Transverse colon (tissue), 4 donors: ENCODE data around the gene RBM8A. TPM values are rescaled to one million over a fixed set of nuclear protein-coding genes. Genes with fewer than 3 reads are reported as not detected.

Source experiments
- DNase-seq: peaks from one replicate; pipeline ENCODE4 v3.0.0-alpha.2; 2019
- H3K27ac ChIP-seq, 4 donors: fragments of 200-600 bp; sonication (generic); 2 replicates each; pipeline ENCODE4 v1.5.1; 2016 to 2018; ENCODE audit warnings: inconsistent platforms in 4 of 4
- H3K27me3 ChIP-seq: fragments of 200-600 bp; sonication (generic); 2 replicates; pipeline ENCODE4 v1.5.1; 2017; ENCODE audit warnings: inconsistent platforms
- H3K36me3 ChIP-seq, 4 donors: fragments of 200-600 bp; sonication (generic); 2 replicates each; pipeline ENCODE4 v1.5.1; 2017 to 2019; ENCODE audit warnings: inconsistent platforms in 4 of 4
- H3K4me1 ChIP-seq, 4 donors: fragments of 200-600 bp; sonication (generic); 2 replicates each; pipeline ENCODE4 v1.5.1; 2017 to 2020; ENCODE audit warnings: inconsistent platforms in 4 of 4
- H3K4me3 ChIP-seq, 4 donors: fragments of 200-600 bp; sonication (generic); 1 replicate in 1 of 4; 2 replicates in 3 of 4; pipeline versions ENCODE4 v1.5.1 to v1.6.1; 2017 to 2019; ENCODE audit warnings: inconsistent platforms in 4 of 4
- H3K9me3 ChIP-seq, 2 donors: fragments of 200-600 bp; sonication (generic); 2 replicates each; pipeline ENCODE4 v1.5.1; 2017 to 2019; ENCODE audit warnings: inconsistent platforms in 2 of 2
- EP300 ChIP-seq: sonication (generic); formaldehyde crosslinking; IDR thresholded peaks from one replicate; pipeline ENCODE4 v1.6.1; 2017; ENCODE audit warnings: antibody characterized with exemption, low read depth
- POLR2A ChIP-seq: fragments of 450-650 bp; IDR thresholded peaks from one replicate; pipeline ENCODE4 v1.6.1; 2016; ENCODE audit warnings: antibody characterized with exemption, mild to moderate bottlenecking, moderate library complexity
- POLR2AphosphoS5 ChIP-seq, 3 donors: sonication (generic); formaldehyde crosslinking; IDR thresholded peaks; one replicate each; pipeline ENCODE4 v1.6.1; 2016; ENCODE audit warnings: antibody characterized with exemption in 3 of 3
- WGBS, 2 donors: methylation state at CpG; one replicate each; pipeline ENCODE4 v1.1.5; 2018; ENCODE audit warnings: low coverage in 1 of 2; 5-methylcytosine and 5-hydroxymethylcytosine counted together
- in situ Hi-C, 4 donors: fragments of 200-750 bp; cut with MboI; loops; one replicate each; pipeline versions ENCODE4 v1.15.0 to v1.15.1; 2017; ENCODE audit warnings: low sequenced_read_pairs in 3 of 4, low pct_ligation_motif_present in 1 of 4, low pct_unique_long_range_greater_than_20kb in 1 of 4
- intact Hi-C: fragments of 100-400 bp; cut with DNase I; formaldehyde crosslinking; loops from one replicate; pipeline ENCODE4 v1.15.1; 2023; ENCODE audit warnings: low total_unique reads
- total RNA-seq, 4 donors: library from RNA; depleted of rRNA; stranded (reverse); fragments of >200 nt; gene quantifications; one replicate each; pipeline ENCODE4 v1.1.0, GENCODE V29; 2016
- TF ChIP-seq, protein P1 (sequence below), 5 experiments: fragments of 200-600 bp in 3 of 5; fragments of 450-650 bp in 2 of 5; sonication (generic) in 3 of 5; IDR thresholded peaks; 1 replicate in 2 of 5; 2 replicates in 3 of 5; pipeline ENCODE4 v1.5.1; 2016 to 2017; ENCODE audit warnings: antibody characterized with exemption in 5 of 5, inconsistent platforms in 3 of 5, mild to moderate bottlenecking in 2 of 5, moderate library complexity in 1 of 5

RBM8A gene
- total RNA-seq, 4 donors from 2014 or later = 23.6 to 122 (median 99.1) TPM

- Histone ChIP-seq H3K27ac (no peak overlapping the region), H3K4me1 (peaks cover 0 to 5% (median 0%) of the 10 kb centered on the region in 4 donors), H3K27me3 (no peaks in the 10 kb centered on the region), H3K9me3 (no peaks in the 10 kb centered on the region), H3K36me3 (peaks cover 0 to 17% (median 7%) of the 10 kb centered on the region in 4 donors), H3K4me3 (no peak overlapping the region)
- no peak for DNase-seq
- in situ Hi-C loops = no loop called here
- 71 to 82% methylated on average over 5 to 10 of the region's 10 CpGs for whole genome bisulfite sequencing, 2 donors
- TF ChIP-seq POLR2A (no peak), EP300 (no peak), POLR2AphosphoS5 (IDR thresholded peaks at IDR 0.05) (no peak)
- TF ChIP-seq, protein P1, sequence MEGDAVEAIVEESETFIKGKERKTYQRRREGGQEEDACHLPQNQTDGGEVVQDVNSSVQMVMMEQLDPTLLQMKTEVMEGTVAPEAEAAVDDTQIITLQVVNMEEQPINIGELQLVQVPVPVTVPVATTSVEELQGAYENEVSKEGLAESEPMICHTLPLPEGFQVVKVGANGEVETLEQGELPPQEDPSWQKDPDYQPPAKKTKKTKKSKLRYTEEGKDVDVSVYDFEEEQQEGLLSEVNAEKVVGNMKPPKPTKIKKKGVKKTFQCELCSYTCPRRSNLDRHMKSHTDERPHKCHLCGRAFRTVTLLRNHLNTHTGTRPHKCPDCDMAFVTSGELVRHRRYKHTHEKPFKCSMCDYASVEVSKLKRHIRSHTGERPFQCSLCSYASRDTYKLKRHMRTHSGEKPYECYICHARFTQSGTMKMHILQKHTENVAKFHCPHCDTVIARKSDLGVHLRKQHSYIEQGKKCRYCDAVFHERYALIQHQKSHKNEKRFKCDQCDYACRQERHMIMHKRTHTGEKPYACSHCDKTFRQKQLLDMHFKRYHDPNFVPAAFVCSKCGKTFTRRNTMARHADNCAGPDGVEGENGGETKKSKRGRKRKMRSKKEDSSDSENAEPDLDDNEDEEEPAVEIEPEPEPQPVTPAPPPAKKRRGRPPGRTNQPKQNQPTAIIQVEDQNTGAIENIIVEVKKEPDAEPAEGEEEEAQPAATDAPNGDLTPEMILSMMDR (IDR thresholded peaks at IDR 0.05) = no peak
- intact Hi-C loops = no loop called here
Observed at GRCh38 chr1:145906954-145907753, 20.1 kb downstream of the RBM8A start.

- in situ Hi-C loops (no loop called here), intact Hi-C loops (no loop called here)
- Histone ChIP-seq H3K4me1 (no peaks in the 10 kb centered on the region), H3K27ac (no peak overlapping the region), H3K27me3 (no peaks in the 10 kb centered on the region), H3K9me3 (no peaks in the 10 kb centered on the region), H3K4me3 (no peak overlapping the region), H3K36me3 (no peaks in the 10 kb centered on the region)
- no peak for DNase-seq
- no peak for TF ChIP-seq POLR2A
- TF ChIP-seq EP300 = no peak
- WGBS, 2 donors = 73 to 89% methylated on average over 3 to 12 of the region's 12 CpGs
Observed at GRCh38 chr1:145901312-145902021, 25.8 kb downstream of the RBM8A start.

DNA sequence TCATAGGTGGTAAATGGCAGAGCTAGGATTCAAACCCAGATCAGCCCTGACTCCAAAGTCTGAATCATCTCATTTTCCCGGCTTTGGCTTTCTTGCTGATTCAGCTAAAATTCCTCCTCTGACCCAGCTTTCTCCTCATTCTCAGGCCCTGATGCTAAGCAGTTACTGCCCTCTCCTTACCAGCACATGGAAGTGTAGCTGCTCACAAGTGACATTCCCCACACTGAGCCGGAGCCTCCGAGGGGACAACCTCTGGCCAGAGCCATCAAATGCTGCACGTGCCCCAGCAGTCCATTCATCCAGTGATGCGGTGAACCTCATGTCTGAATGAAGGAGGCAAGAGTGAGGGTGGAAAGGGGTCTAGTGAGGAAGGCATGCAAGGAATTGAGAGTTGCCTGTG is 28.5 kb downstream of the RBM8A start:
- Histone ChIP-seq H3K4me1 (no peaks in the 10 kb centered on the region), H3K36me3 (no peaks in the 10 kb centered on the region), H3K27me3 (no peaks in the 10 kb centered on the region), H3K9me3 (no peaks in the 10 kb centered on the region), H3K4me3 (no peak overlapping the region), H3K27ac (no peak overlapping the region)
- in situ Hi-C loops (loop anchor here in 1 of 4 donors (25.0 kb wide), 1 partner anchor 114 kb away; the partner anchor contains the start of gene HJV), intact Hi-C loops (no loop called here)
- DNase-seq = no peak
- WGBS, 2 donors = 88% methylated on average over 5 of the region's 5 CpGs; no CpG with 5 or more reads in 1 of the 2 donors
- TF ChIP-seq, protein P1 (IDR thresholded peaks at IDR 0.05) = no peak
- TF ChIP-seq EP300 = no peak
- no peak for TF ChIP-seq POLR2A
- no peak for TF ChIP-seq POLR2AphosphoS5 (IDR thresholded peaks at IDR 0.05)

DNA sequence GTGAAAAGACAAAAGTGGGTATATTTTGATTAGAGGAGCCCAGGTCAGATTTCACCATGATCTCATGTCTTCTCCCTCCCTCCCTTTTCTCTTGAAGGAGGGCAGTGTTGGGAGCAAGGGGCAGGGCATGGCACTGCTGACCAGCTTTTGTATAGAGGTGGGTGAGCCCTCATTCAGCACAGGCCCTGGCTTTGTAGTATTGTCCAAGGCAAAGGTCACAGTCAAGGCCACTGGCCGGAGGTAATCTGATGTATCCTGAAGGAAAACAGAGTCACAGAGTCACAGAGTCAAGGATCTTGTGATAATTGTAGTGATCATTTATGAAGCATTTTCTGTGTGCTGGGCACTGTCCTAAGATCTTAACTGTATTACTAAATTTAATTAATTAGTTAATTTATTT is 29.3 kb downstream of the RBM8A start:
- in situ Hi-C loops = loop anchor here in 1 of 4 donors (25.0 kb wide), 1 partner anchor 114 kb away; the partner anchor contains the start of gene HJV

More for the DNA sequence above, 29.3 kb downstream of the RBM8A start:
- no peaks in the 10 kb centered on the region for H3K9me3 ChIP-seq
- peaks cover 0 to 1% (median under 1%) of the 10 kb centered on the region in 4 donors for H3K4me1 ChIP-seq
- H3K27ac ChIP-seq = no peak overlapping the region
- H3K4me3 ChIP-seq = no peak overlapping the region
- intact Hi-C loops = no loop called here
- no peaks in the 10 kb centered on the region for H3K36me3 ChIP-seq
- H3K27me3 ChIP-seq = no peaks in the 10 kb centered on the region
- TF ChIP-seq POLR2AphosphoS5 (IDR thresholded peaks at IDR 0.05) = no peak
- TF ChIP-seq EP300 = no peak
- TF ChIP-seq, protein P1 (IDR thresholded peaks at IDR 0.05) = no peak
- TF ChIP-seq POLR2A = no peak
- WGBS, 2 donors = 85 to 86% methylated on average over 1 of the region's 1 CpG
- no peak for DNase-seq
